ENCODE data around the gene PARP6.
"Not testable (repeated sequence)": the region's sequence is repeated elsewhere in the genome, so short reads cannot be mapped to it uniquely, and the experiment has no call there.

Gene PARP6

DNA sequence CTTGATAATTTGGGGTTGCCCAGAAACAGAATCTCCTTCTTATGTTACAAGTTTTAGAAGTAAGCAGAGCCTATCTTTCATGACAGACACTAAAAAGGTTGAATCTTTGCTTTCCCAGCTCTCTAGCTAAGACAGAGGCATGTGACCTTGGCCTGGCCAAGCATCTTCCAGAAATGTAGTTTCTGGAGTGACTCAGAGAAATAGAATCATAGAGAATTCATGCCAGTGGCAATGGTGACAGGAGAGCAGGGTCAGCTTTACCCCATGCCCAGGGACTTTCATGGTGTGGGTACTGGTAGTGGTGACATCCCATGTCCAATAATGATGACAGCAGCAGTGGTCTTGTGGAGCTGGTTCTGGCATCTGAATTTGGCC lies 4.0 kb upstream of the PARP6 start:
- DNase-seq = no peak

DNA sequence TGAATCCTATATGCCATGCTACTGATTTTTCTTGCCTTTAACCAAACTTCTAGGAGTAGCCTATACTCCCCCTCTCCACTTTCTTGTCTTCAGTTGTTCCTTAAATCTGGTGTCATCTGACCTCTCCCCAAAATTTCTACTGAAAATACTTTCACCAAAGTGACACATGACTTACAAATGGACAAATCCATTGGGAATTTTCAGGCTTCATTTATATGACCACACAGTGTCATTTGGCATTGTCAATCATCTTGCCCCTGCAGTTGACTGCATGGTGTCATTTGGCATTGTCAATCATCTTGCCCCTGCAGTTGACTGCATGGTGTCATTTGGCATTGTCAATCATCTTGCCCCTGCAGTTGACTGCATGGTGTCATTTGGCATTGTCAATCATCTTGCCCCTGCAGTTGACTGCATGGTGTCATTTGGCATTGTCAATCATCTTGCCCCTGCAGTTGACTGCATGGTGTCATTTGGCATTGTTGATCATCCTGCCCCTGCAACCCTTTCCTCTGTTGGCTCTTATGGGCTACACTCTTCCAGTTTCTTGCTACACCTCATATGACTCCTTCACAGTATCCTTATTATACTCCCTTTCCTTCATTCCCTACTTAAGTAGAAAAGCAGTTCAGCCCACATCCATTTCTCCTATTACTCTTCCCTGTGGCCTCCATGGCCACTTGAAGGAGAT lies 3.4 kb upstream of the PARP6 start:
- DNase-seq = not testable (repeated sequence)

DNA sequence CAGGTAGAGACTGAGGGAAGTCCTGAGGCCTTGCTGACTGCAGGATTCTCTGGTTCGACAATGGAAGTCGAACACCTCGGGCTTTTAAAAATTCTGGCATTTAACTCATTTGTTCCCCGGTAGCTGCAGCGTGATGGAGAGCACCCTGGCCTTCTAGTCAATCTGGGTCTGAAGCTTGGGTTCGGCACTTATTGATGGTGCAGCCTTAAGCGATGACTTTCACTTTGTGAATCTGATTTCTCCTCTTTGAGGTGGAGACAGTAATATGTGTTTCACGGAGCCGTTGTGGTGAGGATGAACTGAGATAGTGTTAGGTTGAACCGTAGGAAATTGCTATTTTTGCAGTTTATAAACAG lies 621 bp upstream of the PARP6 start:
- DNase-seq = no peak

DNA sequence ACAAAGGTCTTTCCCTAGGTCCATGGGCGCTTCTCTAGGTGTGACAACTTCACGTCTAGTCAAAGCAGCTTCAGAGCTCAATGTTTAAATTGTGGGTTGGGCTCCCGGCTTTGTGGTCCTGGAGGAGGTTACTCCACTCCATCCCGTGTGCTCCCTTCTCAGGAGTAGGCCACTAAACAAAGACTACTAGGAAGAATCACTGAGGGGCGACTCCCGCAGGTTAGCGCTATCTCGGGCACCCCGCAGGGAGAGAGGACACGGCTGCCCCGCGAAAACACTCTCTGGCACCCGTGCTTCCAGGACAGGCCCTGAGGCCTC lies 500 bp downstream of the PARP6 start:
- peak; percentile 22 for DNase-seq

DNA sequence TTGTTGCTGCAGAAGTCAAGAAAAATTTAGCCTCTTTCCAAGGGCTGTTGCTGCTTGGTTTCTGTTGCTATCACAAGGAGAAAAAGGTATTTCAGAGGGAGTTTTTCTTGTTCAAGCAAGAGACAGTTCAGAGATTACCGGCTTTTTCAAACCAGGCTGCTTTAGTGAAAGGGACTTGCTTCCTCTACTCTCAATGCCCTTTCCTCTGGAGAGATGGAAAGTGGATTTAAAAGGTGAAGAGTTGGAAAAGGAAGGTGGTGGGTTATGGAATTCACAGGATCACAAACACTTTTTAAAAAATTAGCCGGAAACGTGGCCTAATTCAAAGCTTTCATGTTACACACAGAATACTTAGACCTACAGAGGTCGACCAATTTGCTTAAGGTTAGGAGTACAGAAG lies 1.1 kb downstream of the PARP6 start:
- no peak for DNase-seq

DNA sequence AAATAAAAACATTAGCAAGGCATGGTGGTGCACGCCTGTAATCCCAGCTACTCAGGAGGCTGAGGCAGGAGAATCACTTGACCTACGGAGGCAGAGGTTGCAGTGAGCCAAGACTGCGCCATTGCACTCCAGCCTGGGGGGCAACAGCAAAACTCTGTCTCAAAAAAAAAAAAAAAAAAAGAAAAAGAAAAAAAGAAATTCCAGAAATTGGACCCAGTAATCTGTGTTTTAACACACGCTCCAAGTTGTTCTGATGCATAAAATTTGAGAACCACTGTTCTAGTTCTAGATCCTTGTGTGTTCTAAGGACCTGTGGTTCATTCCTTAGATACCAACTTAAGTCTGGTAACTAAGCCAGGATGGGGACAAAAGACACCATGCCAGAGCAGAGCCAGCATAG lies 2.6 kb downstream of the PARP6 start:
- DNase-seq = no peak

DNA sequence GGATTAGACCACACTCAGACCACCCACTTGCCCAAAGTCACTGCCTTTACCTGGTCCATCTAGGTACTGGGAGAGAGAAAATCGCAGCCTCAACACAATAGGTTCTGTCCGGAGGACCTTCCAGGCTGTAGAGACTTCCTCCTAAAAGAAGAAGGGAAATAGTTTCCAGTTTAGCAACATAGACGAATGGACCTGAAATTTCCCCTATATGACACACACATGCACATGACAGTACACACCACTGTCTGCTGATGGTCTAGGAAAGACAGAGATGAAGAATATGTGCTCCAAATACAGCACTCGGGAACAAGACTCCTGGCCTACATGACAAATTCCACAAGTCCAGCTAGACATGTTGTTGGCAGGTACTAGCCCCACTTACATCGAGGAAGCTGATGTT lies 7.3 kb downstream of the PARP6 start:
- DNase-seq = no peak

GRCh38 chr15:72252663-72253299 lies 19.6 kb downstream of the PARP6 start:
- DNase-seq = no peak

- DNase-seq = no peak
Observed at GRCh38 chr15:72249142-72249810, 23.1 kb downstream of the PARP6 start.

- no peak for DNase-seq
Observed at GRCh38 chr15:72248514-72248913, 23.8 kb downstream of the PARP6 start.

DNA sequence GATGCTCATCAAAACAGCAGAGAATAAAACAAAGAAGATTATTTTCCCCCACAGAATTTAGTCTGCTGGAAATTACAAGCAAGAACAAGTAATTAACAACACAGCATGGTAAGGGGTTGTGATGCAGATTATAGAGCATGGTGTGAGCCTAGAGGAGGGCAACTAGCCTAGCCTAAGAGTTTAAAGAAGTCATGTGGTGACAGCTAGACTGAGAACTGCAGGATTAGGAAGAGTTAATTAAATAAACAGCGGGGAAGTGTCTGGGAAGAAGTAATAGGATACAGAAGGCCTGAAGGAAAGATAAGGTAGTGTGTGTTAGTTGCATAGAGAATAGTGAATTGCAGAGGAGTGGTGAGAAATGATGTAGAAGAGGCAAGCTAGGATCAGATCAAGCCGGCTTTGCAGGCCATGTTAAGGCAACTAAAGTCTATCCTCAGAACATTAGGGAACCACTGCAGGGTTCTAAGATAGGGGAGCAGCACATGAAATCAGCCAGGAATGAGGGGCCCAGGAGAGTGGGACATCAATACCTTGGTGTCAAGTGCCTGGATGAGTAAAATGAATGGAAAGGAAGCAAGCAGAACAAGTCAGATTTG lies 29.5 kb downstream of the PARP6 start:
- DNase-seq = no peak

GRCh38 chr15:72239652-72240051 lies 32.7 kb downstream of the PARP6 start:
- DNase-seq = no peak

DNA sequence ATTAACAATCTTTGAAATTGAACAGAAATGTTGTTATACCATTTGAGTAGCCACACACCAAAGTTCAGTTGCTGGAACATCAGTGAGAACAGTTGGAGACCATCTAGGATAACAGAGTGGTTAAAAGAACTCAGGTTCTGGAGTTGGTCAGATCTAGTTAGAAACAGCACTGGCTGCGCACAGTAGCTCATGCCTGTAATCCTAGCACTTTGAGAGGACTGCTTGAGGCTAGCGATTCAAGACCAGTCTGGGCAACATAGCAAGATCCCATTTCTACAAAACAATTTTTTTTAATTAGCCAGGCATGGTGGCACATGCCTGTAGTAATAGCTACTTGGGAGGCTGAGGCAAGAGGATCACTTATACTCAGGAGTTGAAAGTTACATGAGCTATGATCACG lies 33.8 kb downstream of the PARP6 start:
- DNase-seq = no peak

DNA sequence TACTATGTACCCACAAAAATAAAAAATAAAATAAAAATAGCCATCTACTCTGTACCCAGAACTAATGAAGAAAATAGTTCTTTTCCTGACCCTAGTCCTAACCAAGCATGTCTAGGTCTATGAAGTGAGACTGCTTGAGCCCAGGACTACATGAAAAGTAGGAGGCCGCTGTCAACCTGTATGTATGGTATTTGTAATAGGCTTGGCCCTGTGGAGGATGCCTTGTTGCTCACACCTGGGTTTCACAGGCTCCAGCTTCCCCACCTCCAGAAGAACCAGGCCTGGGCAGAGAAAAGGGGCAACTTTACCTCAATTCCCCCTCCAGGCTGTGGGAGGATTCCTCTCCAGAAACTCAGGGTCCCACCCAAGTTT lies 34.5 kb downstream of the PARP6 start:
- DNase-seq = no peak

- DNase-seq = no peak
Observed at GRCh38 chr15:72237029-72237852, 35.1 kb downstream of the PARP6 start.

DNA sequence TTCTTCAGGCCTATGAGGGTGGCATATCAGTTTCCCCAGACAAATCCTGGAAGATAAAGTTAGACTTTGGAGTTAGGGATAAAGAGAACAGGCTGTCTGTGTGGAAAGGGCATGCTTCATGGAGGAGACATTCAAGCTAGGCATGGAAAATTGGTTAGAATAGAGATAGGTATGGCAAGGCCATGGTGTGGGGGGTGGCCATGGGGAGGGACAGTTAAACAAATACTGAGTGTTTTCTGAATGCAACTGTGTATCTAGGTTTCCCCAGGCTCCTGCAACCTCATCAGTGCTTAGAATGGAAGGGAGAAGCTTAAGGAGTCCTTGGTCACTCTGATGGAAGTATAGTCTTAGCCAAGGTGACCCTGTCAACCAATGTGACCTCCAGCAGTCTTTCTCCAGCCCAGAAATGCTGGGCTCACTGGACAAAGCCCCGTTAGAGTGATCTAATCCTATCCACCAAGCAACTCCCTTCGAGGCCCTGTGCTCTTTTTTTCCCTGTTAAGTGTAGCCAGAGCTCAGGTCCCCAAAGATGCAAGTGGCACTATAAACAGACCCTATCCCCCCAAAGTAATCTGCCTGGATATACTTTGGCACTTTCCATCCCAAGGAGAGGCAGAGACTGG lies 35.9 kb downstream of the PARP6 start:
- DNase-seq = no peak

- DNase-seq = no peak
Observed at GRCh38 chr15:72235298-72235697, 37.1 kb downstream of the PARP6 start.

DNA sequence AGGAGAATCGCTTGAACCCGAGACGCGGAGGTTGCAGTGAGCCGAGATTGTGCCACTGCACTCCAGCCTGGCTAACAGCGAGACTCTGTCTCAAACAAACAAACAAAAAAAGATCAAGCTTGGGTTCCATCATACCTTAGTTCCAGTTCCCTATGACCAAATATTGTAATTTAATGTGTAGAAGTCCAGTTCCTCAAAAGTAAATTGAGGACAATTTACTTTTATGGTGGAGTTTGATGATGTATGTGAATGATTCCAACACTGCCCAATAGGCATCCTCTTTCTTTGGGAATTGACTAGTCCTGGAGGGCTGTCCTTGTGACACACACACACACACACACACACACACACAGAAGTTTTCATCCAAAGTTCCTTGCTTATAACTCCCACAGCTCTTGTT lies 38.6 kb downstream of the PARP6 start:
- no peak for DNase-seq

DNA sequence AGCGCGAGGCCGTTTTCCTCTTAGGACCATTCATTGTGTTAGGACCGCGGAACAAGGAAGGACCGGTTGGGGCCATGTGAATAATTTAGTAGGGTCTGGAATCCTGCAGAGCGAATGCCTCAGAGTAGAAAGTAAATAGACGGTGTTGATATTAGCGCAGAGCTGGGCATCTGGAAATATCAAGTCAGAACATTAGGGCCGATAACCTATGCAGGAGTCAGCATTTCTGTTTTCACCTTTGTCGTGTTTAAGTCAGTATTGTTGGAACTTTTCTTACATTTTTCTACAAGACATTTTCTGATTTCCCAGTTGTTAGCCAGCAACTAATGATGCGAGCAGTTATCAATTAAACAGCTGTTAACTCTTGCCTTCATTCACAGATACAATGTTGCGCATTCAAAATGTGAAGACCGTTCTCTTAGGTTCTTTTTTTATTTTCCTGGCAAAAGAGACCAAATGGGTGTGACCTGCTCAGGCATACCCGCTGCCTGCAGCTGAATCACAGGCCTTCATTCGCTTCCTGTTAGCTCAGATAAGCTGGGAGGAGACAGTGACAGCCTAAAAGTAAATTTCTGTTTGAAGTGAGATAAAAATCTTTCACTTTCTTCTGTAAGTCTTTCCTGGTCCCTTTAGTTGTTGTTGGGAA lies 40.4 kb downstream of the PARP6 start:
- peak; percentile 79 for DNase-seq

GRCh38 chr15:72231066-72231832 lies 41.1 kb downstream of the PARP6 start, which contains the start of gene PKM:
Gene PKM (minus strand): TSS chr15:72231190. CDS start chr15:72219097, 12,093 bp downstream.
- peak; percentile 99 for DNase-seq

Data from COR-L47 (cell line).